Left ventricle myocardium inferior (tissue), 1 donor: Measurements from ENCODE around the gene MVB12B. TPM values are rescaled to one million over a fixed set of nuclear protein-coding genes. Genes with fewer than 3 reads are reported as not detected.
"Not testable (repeated sequence)": the region's sequence is repeated elsewhere in the genome, so short reads cannot be mapped to it uniquely, and the experiment has no call there.

Experiments used
- DNase-seq: peaks from one replicate; pipeline ENCODE4 v3.0.0-alpha.2; 2020
- H3K27ac ChIP-seq: fragments of 200-600 bp; replicated peaks from 2 replicates; pipeline ENCODE4 v1.8.0; 2021
- H3K27me3 ChIP-seq: fragments of 200-600 bp; 2 replicates; pipeline ENCODE4 v1.8.0; 2021; ENCODE audit warnings: low read depth
- H3K36me3 ChIP-seq: fragments of 200-600 bp; 2 replicates; pipeline ENCODE4 v1.8.0; 2021
- H3K4me1 ChIP-seq: fragments of 200-600 bp; 2 replicates; pipeline ENCODE4 v1.8.0; 2021
- H3K4me3 ChIP-seq: fragments of 200-600 bp; 2 replicates; pipeline ENCODE4 v1.8.0; 2021; ENCODE audit warnings: mild to moderate bottlenecking, moderate library complexity
- H3K9me3 ChIP-seq: fragments of 200-600 bp; replicated peaks from 2 replicates; pipeline ENCODE4 v1.8.0; 2021
- intact Hi-C: fragments of 100-400 bp; cut with micrococcal nuclease; formaldehyde crosslinking; loops from one replicate; pipeline ENCODE4 v1.11.0; 2022
- total RNA-seq: library from RNA; stranded (reverse); fragmentation: NEBNext Ultra II Directional; extraction: Animal tissue kit (Norgen Biotek cat#: 25700); gene quantifications from one replicate; pipeline ENCODE4 v1.2.1, GENCODE V29; 2021
- TF ChIP-seq, protein P1 (sequence below): fragments of 200-600 bp; IDR thresholded peaks from 2 replicates; pipeline ENCODE4 v1.8.0; 2021; ENCODE audit warnings: antibody characterized with exemption, mild to moderate bottlenecking, borderline replicate concordance
- donor health status: DM: no; HTN: yes; CAD: no; lungs with severe emphysema.

The MVB12B gene
- total RNA-seq, 1 donor from 2014 or later, result 11.2 TPM

GRCh38 chr9:126536131-126536530, 209.5 kb downstream of the MVB12B start:
- no peak overlapping the region for H3K4me3 ChIP-seq
- no peak for DNase-seq
- no peaks in the 10 kb centered on the region for H3K36me3 ChIP-seq
- no peak overlapping the region for H3K27ac ChIP-seq
- peaks cover 93% of the 10 kb centered on the region for H3K27me3 ChIP-seq
- intact Hi-C loops, result no loop called here
- TF ChIP-seq, protein P1, sequence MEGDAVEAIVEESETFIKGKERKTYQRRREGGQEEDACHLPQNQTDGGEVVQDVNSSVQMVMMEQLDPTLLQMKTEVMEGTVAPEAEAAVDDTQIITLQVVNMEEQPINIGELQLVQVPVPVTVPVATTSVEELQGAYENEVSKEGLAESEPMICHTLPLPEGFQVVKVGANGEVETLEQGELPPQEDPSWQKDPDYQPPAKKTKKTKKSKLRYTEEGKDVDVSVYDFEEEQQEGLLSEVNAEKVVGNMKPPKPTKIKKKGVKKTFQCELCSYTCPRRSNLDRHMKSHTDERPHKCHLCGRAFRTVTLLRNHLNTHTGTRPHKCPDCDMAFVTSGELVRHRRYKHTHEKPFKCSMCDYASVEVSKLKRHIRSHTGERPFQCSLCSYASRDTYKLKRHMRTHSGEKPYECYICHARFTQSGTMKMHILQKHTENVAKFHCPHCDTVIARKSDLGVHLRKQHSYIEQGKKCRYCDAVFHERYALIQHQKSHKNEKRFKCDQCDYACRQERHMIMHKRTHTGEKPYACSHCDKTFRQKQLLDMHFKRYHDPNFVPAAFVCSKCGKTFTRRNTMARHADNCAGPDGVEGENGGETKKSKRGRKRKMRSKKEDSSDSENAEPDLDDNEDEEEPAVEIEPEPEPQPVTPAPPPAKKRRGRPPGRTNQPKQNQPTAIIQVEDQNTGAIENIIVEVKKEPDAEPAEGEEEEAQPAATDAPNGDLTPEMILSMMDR, result no peak
- H3K9me3 ChIP-seq, result no peaks in the 10 kb centered on the region
- H3K4me1 ChIP-seq, result peaks cover 7% of the 10 kb centered on the region

GRCh38 chr9:126536841-126537465, 210.3 kb downstream of the MVB12B start:
- Histone ChIP-seq H3K27me3 (peaks cover 85% of the 10 kb centered on the region), H3K27ac (no peak overlapping the region), H3K4me3 (no peak overlapping the region), H3K4me1 (peaks cover 7% of the 10 kb centered on the region), H3K9me3 (no peaks in the 10 kb centered on the region), H3K36me3 (no peaks in the 10 kb centered on the region)
- intact Hi-C loops, result no loop called here
- TF ChIP-seq, protein P1, result no peak
- no peak for DNase-seq

GRCh38 chr9:126538550-126538949, 211.9 kb downstream of the MVB12B start:
- H3K27ac ChIP-seq, result no peak overlapping the region
- no peak for DNase-seq
- H3K9me3 ChIP-seq, result no peaks in the 10 kb centered on the region
- intact Hi-C loops, result no loop called here
- H3K4me1 ChIP-seq, result no peaks in the 10 kb centered on the region
- TF ChIP-seq, protein P1, result no peak
- H3K4me3 ChIP-seq, result no peak overlapping the region
- H3K36me3 ChIP-seq, result no peaks in the 10 kb centered on the region
- H3K27me3 ChIP-seq, result peaks cover 69% of the 10 kb centered on the region

DNA sequence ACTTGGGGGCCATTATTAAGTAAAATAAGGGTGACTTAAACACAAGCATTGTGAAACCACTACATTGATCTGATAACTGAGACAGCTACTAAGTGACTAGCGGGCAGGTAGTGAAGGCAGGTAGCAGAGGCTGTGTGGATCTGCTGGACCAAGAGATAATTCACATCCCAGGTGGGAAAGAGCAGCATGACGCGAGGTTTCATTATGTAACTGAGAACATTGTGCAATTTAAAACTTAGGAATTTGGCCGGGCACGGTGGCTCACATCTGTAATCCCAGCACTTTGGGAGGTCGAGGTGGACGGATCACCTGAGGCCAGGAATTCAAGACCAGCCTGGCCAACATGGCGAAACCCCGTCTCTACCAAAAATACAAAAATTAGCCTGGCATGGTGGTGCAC, 213.8 kb downstream of the MVB12B start:
- H3K36me3 ChIP-seq, H3K27ac ChIP-seq, H3K9me3 ChIP-seq, DNase-seq, H3K4me1 ChIP-seq, H3K4me3 ChIP-seq, intact Hi-C loops: not testable (repeated sequence)
- H3K27me3 ChIP-seq, result peaks cover 51% of the 10 kb centered on the region

DNA sequence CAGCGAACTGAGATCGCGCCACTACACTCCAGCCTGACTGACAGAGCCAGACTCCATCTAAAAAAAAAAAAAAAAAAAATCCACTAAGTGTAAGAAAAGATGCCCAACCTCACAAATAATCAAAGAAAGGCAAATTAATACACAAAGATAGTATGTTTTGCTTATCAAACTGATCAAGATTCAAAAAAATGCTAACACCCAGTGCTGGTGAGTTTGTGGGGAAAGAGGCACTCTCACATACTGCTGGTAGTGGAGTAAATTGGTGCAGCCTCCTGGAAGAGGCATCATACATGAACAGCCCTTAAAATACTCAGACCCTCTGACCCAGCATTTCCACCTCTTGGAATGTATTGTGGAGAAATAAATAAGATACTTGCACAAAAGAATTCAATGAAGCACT, 216.9 kb downstream of the MVB12B start:
- Histone ChIP-seq H3K4me1 (no peaks in the 10 kb centered on the region), H3K4me3 (no peak overlapping the region), H3K9me3 (no peaks in the 10 kb centered on the region), H3K27me3 (peaks cover 22% of the 10 kb centered on the region), H3K36me3 (no peaks in the 10 kb centered on the region), H3K27ac (no peak overlapping the region)
- TF ChIP-seq, protein P1, result no peak
- intact Hi-C loops, result no loop called here
- DNase-seq, result no peak

DNA sequence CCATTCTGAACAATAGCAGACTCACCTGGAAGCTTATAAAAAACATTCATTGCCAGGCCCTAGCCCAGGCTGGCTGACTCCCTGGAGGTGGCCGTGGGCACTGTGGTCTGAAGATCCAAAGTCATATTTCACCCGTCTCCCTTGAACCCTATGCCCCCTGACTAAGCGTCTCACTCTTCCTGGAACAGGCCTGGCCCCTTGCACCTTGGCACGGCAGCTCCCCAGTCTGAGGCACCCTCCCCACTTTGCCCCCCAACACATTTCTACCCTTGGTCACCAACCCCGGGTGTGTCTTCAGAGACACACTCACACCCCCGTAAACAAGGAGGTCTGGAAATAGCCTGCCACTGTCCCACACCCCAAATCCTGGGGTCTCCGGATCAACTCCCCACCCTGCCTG, 218.5 kb downstream of the MVB12B start:
- Histone ChIP-seq H3K4me3 (no peak overlapping the region), H3K9me3 (no peaks in the 10 kb centered on the region), H3K36me3 (no peaks in the 10 kb centered on the region), H3K4me1 (no peaks in the 10 kb centered on the region), H3K27ac (no peak overlapping the region), H3K27me3 (peaks cover 7% of the 10 kb centered on the region)
- TF ChIP-seq, protein P1, result no peak
- intact Hi-C loops, result no loop called here
- no peak for DNase-seq
